ENCODE measurements around the gene NPAS2.

DNA sequence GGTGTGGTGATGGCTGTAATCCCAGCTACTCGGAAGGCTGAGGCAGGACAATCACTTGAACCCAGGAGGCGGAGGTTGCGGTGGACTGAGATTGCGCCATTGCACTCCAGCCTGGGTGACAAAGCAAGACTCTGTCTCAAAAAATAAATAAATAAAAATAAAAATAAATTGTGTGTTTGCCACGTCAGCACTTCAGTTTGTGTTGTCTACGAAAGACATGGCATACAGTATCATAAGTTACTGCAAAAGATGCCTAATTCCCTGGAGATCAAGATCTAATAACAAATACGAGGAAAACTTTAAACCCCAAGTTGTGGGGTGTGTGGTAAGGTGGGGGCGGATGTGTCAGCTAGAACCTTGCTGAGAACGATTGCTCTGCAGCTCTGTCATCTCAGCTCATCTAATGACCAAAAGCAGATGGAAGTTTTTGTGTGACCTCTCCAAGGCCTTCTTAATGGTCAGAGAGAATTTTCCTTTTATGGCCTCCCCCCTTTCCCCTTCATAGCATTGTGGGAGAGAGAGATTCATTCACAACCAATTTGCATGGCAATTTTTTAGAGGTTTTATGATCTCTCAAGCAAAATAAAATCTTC lies 11.3 kb downstream of the NPAS2 start:
- no peak for TF ChIP-seq EZH2 (IDR thresholded peaks at IDR 0.05; ENCODE audit: low read depth)
- TF ChIP-seq, protein P1, sequence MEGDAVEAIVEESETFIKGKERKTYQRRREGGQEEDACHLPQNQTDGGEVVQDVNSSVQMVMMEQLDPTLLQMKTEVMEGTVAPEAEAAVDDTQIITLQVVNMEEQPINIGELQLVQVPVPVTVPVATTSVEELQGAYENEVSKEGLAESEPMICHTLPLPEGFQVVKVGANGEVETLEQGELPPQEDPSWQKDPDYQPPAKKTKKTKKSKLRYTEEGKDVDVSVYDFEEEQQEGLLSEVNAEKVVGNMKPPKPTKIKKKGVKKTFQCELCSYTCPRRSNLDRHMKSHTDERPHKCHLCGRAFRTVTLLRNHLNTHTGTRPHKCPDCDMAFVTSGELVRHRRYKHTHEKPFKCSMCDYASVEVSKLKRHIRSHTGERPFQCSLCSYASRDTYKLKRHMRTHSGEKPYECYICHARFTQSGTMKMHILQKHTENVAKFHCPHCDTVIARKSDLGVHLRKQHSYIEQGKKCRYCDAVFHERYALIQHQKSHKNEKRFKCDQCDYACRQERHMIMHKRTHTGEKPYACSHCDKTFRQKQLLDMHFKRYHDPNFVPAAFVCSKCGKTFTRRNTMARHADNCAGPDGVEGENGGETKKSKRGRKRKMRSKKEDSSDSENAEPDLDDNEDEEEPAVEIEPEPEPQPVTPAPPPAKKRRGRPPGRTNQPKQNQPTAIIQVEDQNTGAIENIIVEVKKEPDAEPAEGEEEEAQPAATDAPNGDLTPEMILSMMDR (conservative IDR thresholded peaks at IDR 0.05): no peak

All from PC-9 (cell line).